Measurements from ENCODE around the gene TPD52L1.

TPD52L1 gene

GRCh38 chr6:125112934-125113333 is 40.6 kb upstream of the TPD52L1 start:
- DNase-seq (ENCODE audit: extremely low spot score) = no peak
- CTCF ChIA-PET = interaction anchor here (1.0 to 3.0 kb wide), 5 partner anchors 8 to 242 kb away, joined by 3 to 19 read pairs (median 9); no protein-coding TSS in a partner anchor
- no peak for TF ChIP-seq CTCF (IDR thresholded peaks at IDR 0.05; ENCODE audit: control extremely low read depth, extremely low read depth, low read depth, missing control alignments)
- POLR2A ChIA-PET = no interaction called here

GRCh38 chr6:125114248-125114858 is 39.2 kb upstream of the TPD52L1 start:
- POLR2A ChIA-PET = no interaction called here

GRCh38 chr6:125116170-125116569 is 37.4 kb upstream of the TPD52L1 start:
- no peak for DNase-seq (ENCODE audit: extremely low spot score)
- ChIA-PET CTCF (no interaction called here), POLR2A (no interaction called here)
- TF ChIP-seq CTCF (IDR thresholded peaks at IDR 0.05; ENCODE audit: control extremely low read depth, extremely low read depth, low read depth, missing control alignments) = no peak

More at GRCh38 chr6:125114248-125114858, 39.2 kb upstream of the TPD52L1 start:
- peak; percentile 62 for TF ChIP-seq CTCF (IDR thresholded peaks at IDR 0.05; ENCODE audit: control extremely low read depth, extremely low read depth, low read depth, missing control alignments)
- peak; percentile 29 for DNase-seq (ENCODE audit: extremely low spot score)
- CTCF ChIA-PET = interaction anchor here (0.6 to 3.0 kb wide), 17 partner anchors 9 to 1338 kb away, joined by 3 to 19 read pairs (median 4); partner anchors contain the start of gene TPD52L1

- DNase-seq (ENCODE audit: extremely low spot score) = no peak
- no peak for TF ChIP-seq CTCF (IDR thresholded peaks at IDR 0.05; ENCODE audit: control extremely low read depth, extremely low read depth, low read depth, missing control alignments)
- ChIA-PET CTCF (no interaction called here), POLR2A (no interaction called here)
Observed at GRCh38 chr6:125116710-125117109, 36.9 kb upstream of the TPD52L1 start.

- ChIA-PET POLR2A (no interaction called here), CTCF (no interaction called here)
- no peak for DNase-seq (ENCODE audit: extremely low spot score)
- no peak for TF ChIP-seq CTCF (IDR thresholded peaks at IDR 0.05; ENCODE audit: control extremely low read depth, extremely low read depth, low read depth, missing control alignments)
Observed at GRCh38 chr6:125117818-125118217, 35.8 kb upstream of the TPD52L1 start.

- POLR2A ChIA-PET = no interaction called here
- CTCF ChIA-PET = no interaction called here
- no peak for TF ChIP-seq CTCF (IDR thresholded peaks at IDR 0.05; ENCODE audit: control extremely low read depth, extremely low read depth, low read depth, missing control alignments)
- DNase-seq (ENCODE audit: extremely low spot score) = no peak
Observed at GRCh38 chr6:125120054-125120590, 33.5 kb upstream of the TPD52L1 start.

Data from GM10248 (cell line).